K562 treated with DMSO at 1 percent for 24 hours (cell line): Measurements from ENCODE around the gene SMARCC1. TPM values are rescaled to one million over a fixed set of nuclear protein-coding genes. Genes with fewer than 3 reads are reported as not detected.

Source experiments
- total RNA-seq: library from RNA; unstranded; fragments of 300-600 nt; gene quantifications from 2 replicates; pipeline ENCODE4 v1.2.3, GENCODE V29; 2022; ENCODE audit warnings: low read depth; ENCODE audit not compliant: insufficient read depth

The SMARCC1 gene
- total RNA-seq, result 44.6 and 46.9 TPM in 2 replicates

DNA sequence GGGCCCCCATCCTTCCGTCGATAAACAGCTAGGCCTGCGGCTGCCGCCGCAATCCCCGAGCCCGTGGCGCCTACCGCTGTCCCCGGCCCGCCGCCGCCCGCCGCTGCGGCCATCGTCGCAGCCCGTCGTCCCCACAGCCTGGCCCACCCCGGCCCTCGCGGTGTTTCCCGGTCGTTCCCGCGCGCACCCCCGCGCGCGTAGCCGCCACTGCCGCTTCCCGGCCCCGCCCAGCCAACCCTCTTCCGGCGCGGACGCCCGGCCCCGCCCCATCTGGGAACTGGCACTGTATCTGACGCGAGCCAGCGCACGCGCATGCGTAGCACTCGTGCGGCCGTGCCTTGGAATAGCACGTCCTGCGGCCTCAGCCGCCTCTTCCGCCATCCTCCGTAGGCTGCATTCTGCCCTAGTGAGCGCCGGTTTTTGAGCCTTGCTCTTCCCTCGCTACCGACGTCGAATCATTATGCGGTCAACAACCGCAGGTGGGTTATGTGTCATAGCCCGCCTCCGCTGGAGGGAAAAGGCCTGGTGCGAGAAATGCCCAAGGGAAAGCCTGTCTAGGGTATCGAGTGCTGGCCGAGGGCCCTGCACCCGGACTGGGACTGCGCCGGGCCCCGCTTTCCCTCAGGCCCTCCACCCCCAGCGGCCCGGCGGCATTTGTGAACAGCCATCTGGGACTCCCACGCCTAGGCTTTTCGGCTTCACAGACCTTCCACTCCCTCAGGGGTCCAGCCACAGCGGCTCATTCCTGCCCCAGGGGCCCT, at the start of gene SMARCC1:
TSS of gene SMARCC1 (minus strand) at position 209 of the 761 bp plus-strand sequence. CDS start at position 113, 96 bp downstream.

DNA sequence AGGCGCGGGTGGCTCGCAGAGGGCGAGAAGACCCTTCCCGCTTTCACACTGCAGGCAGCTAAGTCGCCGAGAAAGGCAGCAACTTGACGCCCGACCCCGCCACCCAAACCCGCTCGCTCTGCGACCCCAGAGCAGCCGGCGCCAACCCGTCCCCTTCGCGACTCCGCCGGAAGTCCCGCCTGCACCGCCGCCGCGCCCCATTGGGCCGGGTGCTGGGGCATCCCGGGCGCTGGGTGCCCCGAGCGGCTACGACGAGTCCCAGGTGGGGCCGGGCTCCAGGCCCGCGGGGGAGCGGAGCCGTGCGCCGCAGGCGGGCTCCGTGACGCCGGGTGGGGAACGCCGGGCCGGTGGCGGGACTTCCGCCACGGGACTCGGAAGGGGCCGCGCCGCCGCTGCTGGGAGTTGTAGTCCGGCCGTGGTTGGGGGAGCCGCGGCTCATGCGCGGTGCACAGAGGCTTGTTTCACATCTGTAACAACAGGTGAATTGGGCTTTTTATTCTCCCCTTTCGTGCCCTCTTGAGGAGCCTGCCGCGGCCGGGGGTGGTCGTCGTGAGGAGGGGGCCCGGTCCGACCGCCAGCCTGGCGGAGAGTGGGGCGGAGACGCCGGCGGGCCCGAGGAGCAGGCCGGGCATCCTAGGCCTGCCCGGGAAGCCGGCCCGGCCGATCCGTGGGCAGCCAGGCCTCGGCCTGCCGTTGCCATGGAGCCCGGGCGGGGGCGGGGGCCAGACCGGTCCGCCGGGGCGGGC, 21.2 kb upstream of the SMARCC1 start, which contains the start of gene DHX30:
TSS of gene DHX30 (plus strand) at position 405 of the 746 bp plus-strand sequence. CDS start 7,546 bp downstream, outside the sequence.

DNA sequence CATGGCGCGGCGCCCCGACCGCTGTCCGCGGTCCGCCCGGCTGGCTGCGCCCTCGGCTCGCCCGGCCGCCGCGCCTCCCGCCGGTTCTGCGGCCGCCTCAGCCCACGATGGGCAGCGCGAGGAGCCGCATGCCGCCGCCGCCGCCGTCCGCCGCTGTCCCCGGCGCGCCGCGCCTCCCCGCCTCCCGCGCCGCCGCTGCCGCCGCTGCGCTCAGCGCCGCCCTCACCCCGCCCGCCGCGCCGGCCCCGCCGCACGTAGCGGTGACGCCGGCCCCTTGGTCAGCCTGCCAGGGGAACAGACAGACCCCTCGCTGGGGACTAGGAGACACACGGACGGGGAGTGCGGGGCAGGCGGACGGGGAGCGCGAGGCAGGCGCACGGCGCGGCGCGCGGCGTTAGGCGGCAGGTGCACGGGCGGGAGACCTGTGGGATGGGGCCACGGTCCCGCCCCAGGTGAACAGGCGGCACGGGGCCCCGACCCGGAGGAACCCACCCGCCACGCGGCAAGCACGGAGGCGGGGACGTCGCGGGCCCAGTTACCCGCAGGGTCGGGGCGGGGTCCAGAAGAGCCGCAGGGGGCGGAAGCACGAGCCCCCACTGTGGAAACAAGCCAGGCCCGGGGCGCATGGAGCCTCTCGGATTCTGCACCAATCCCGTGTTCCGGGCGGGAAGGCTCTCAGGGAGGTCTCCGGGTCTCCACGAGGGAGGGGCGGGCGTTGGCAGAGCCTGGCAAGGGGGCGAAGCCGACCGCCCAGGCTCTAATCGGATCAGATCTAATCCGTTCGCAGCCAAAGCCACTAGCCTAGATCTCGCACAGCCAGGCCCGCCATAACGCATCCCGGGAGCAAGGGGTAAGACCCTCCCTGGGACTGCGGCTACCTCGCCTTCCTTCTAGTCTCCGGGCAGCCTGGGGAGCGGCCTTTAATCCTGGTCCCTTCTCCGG, 202.7 kb downstream of the SMARCC1 start, which contains the start of gene CSPG5:
TSS of gene CSPG5 (minus strand) at position 175 of the 942 bp plus-strand sequence. CDS start at position 3, 172 bp downstream.

Other genes starting within 250 kb of the SMARCC1 start
- 1.7 and 3.2 TPM in 2 replicates for gene CSPG5, start 203.0 kb downstream of the SMARCC1 start, total RNA-seq
- 121 and 131 TPM in 2 replicates for gene DHX30, start 21.2 kb upstream of the SMARCC1 start, total RNA-seq
- 103 and 110 TPM in 2 replicates for gene MAP4, start 234.5 kb upstream of the SMARCC1 start, total RNA-seq